HG03097 (cell line): ENCODE data around the gene WDR5B.
A peak's percentile ranks its signal among the peaks of the same experiment; 100 is the strongest.
"Not testable (repeated sequence)": the region's sequence is repeated elsewhere in the genome, so short reads cannot be mapped to it uniquely, and the experiment has no call there.

ENCODE experiments used
- ATAC-seq: cut with Tn5 transposase; IDR thresholded peaks from one replicate; pipeline ENCODE4 v1.9.1; 2021; ENCODE audit not compliant: unreplicated experiment, low FRiP score

The WDR5B gene

GRCh38 chr3:122415762-122416654 lies at the start of gene WDR5B:
TSS of gene WDR5B (minus strand) at chr3:122416062. CDS start at chr3:122415528, 534 bp downstream.
- peak; percentile 74 for ATAC-seq

GRCh38 chr3:122464659-122465058 lies 48.8 kb upstream of the WDR5B start:
- ATAC-seq, result no peak

GRCh38 chr3:122462406-122462805 lies 46.5 kb upstream of the WDR5B start:
- no peak for ATAC-seq

- ATAC-seq, result no peak
Observed at GRCh38 chr3:122461806-122462205, 45.9 kb upstream of the WDR5B start.

GRCh38 chr3:122458992-122459391 lies 43.1 kb upstream of the WDR5B start:
- ATAC-seq, result no peak

- ATAC-seq, result no peak
Observed at GRCh38 chr3:122457706-122458105, 41.8 kb upstream of the WDR5B start.

- ATAC-seq, result no peak
Observed at GRCh38 chr3:122456074-122456473, 40.2 kb upstream of the WDR5B start.

- ATAC-seq, result no peak
Observed at GRCh38 chr3:122451371-122451770, 35.5 kb upstream of the WDR5B start.

- not testable (repeated sequence) for ATAC-seq
Observed at GRCh38 chr3:122448218-122448617, 32.4 kb upstream of the WDR5B start.

GRCh38 chr3:122444491-122444887 lies 28.6 kb upstream of the WDR5B start:
- not testable (repeated sequence) for ATAC-seq

- ATAC-seq, result not testable (repeated sequence)
Observed at GRCh38 chr3:122443762-122444490, 28.1 kb upstream of the WDR5B start.

- no peak for ATAC-seq
Observed at GRCh38 chr3:122443090-122443489, 27.2 kb upstream of the WDR5B start.

GRCh38 chr3:122435950-122436349 lies 20.1 kb upstream of the WDR5B start:
- no peak for ATAC-seq

GRCh38 chr3:122430371-122430770 lies 14.5 kb upstream of the WDR5B start:
- no peak for ATAC-seq

- ATAC-seq, result no peak
Observed at GRCh38 chr3:122427857-122428471, 12.1 kb upstream of the WDR5B start.

- ATAC-seq, result no peak
Observed at GRCh38 chr3:122421836-122422235, 6.0 kb upstream of the WDR5B start.

- ATAC-seq, result no peak
Observed at GRCh38 chr3:122421101-122421500, 5.2 kb upstream of the WDR5B start.

GRCh38 chr3:122416966-122417365 lies 1.1 kb upstream of the WDR5B start:
- no peak for ATAC-seq

- ATAC-seq, result peak; percentile 32
Observed at GRCh38 chr3:122415104-122415744, 638 bp downstream of the WDR5B start.

- no peak for ATAC-seq
Observed at GRCh38 chr3:122414391-122414790, 1.5 kb downstream of the WDR5B start.

- ATAC-seq, result no peak
Observed at GRCh38 chr3:122410639-122411038, 5.2 kb downstream of the WDR5B start.
